MG63 (cell line): ENCODE data around the gene CARMIL3. TPM values are rescaled to one million over a fixed set of nuclear protein-coding genes. Genes with fewer than 3 reads are reported as not detected.

Experiments used
- DNase-seq: peaks from one replicate; pipeline ENCODE4 v3.0.0-alpha.2; 2020
- H3K27me3 ChIP-seq: fragments of 250-450 bp; sonication (Bioruptor Pico); 2 replicates; pipeline ENCODE4 v1.5.1; 2020; ENCODE audit warnings: mild to moderate bottlenecking, moderate library complexity
- H3K36me3 ChIP-seq: fragments of 250-450 bp; sonication (Bioruptor Pico); 2 replicates; pipeline ENCODE4 v1.5.1; 2020; ENCODE audit warnings: mild to moderate bottlenecking, moderate library complexity
- H3K4me3 ChIP-seq: fragments of 250-450 bp; sonication (Bioruptor Pico); 2 replicates; pipeline ENCODE4 v1.5.1; 2020; ENCODE audit warnings: mild to moderate bottlenecking, moderate library complexity
- H3K9me3 ChIP-seq: fragments of 250-450 bp; sonication (Bioruptor Pico); 2 replicates; pipeline ENCODE4 v1.5.1; 2020; ENCODE audit warnings: mild to moderate bottlenecking, moderate library complexity
- total RNA-seq: library from RNA; depleted of rRNA; stranded (reverse); fragments of >200 nt; shearing (Covaris generic); gene quantifications from 2 replicates; pipeline ENCODE4 v1.2.3, GENCODE V29; 2014; ENCODE audit warnings: low replicate concordance

Gene CARMIL3
- total RNA-seq, 1 experiment from 2014 or later = not detected

DNA sequence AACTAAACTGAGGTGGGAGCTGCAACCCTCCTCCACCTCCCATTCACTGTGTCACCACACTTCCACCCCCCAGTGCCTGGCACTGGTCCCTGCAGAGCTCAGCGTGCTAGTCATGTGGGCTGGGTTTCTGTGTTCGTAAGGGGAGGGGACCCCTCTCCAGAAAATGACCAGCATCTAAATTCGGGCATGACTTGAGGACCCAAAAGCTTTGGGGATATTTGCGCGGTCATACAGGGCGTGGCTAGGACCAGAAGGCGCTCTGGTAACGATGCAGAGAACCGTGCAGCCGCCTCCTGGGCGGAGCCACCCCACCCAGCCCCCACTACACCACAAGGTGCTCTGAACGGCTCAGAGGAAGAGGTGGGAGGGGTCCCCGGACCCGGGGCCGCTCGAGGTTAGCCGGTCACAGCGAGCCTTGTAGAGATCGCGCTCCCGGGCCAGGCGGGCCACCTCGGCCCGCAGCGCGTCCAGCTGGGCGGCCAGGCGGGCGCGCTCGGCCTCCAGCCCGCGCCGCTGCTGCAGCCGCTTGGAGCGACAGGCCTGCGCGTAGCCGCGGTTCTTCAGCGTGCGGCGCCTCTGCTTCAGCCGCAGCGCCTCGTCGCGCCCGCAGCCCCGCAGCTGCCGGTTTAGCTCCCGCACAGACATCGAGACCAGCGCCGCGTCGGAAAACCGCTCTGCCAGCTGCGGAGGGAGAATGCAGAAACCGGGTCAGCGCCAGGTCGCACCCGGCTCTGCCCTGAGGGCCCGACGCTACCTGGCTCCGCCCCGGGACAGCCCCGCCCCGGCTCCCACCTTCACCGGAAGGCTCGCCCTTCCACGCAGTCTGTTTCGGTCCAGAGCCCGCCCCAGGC is 29.3 kb downstream of the CARMIL3 start:
- Histone ChIP-seq H3K9me3 (no peaks in the 10 kb centered on the region), H3K27me3 (no peaks in the 10 kb centered on the region), H3K4me3 (peak overlapping the region; percentile 43), H3K36me3 (no peaks in the 10 kb centered on the region)
- peak; percentile 38 for DNase-seq

DNA sequence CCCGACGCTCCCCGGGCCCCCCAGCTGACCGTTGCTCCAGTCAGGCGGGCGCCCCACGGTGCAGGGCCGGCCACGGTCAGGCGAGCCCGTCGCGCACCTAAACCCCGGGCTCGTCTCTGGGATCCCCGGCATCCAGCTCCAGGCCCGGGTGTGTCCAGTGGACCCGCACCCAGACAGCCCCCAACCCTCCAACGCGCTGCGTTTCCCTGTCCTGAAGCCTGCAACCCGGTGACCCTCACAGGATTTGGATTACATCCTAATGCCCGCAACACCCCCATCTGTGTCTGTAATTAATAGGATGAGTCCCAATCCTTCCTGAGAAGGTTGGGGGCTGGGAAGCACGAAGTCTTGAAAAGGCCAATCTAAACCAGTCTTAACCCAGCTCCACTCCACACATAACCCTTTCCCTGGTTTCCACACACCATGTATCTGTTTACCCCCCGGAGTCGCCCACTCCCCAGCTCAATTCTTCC is 30.0 kb downstream of the CARMIL3 start:
- DNase-seq = no peak
- Histone ChIP-seq H3K36me3 (no peaks in the 10 kb centered on the region), H3K4me3 (no peak overlapping the region; the same call in 1 of the 2 replicates), H3K9me3 (no peaks in the 10 kb centered on the region), H3K27me3 (no peaks in the 10 kb centered on the region)

DNA sequence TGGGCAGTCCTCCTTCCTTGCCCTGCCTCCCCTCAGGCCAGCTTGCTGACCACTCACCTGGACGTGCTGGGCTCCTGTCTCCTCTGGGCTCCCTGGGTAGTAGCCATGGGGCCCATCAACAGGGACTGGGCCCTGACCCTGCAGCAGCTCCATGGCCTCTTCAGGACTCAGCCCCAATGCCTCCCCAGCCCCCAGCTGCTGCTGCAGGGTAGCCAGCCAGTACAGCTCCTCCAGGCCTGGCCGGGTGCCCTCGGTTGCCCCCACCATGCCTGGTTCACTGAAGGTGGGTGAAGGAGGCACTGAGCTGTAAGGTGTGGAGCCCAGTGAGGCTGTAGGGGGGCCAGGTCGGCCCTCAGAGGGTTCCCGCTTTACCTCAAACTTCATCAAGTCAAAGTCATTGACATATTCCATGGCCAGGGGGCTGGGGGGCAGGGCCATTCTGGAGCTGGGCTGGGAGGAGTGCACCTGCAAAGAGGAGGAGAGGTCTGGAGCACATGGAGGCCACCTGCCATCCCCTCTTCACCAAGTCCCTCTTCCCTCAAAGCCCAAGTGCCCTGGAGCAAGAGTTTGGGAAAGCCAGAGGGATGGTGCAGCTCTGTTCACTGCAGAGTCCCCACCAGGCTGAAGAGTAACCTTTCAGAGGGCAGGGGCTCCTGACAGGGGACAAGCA is 30.7 kb downstream of the CARMIL3 start:
- Histone ChIP-seq H3K36me3 (no peaks in the 10 kb centered on the region), H3K27me3 (no peaks in the 10 kb centered on the region), H3K4me3 (no peak overlapping the region), H3K9me3 (no peaks in the 10 kb centered on the region)
- DNase-seq = no peak

DNA sequence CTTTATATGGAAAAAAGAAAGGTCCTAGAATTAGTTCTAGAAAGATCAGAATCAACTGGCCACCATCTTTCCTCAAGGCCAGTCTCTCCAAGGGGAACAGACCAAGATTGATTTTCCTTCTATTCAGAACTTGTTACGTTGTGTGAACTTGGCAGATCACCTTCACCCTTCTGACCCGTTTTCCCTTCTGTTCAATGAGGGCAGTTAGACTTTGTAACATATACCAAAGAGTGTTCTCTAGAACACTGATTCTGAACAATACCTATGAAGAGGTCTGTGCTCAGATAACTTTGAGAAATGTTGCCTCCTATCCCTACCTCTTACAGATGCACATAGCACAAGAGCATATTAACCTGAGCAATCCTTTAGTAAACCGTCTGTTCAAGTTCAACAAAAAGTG is 31.7 kb downstream of the CARMIL3 start:
- no peak for DNase-seq
- Histone ChIP-seq H3K27me3 (no peaks in the 10 kb centered on the region), H3K9me3 (no peaks in the 10 kb centered on the region), H3K36me3 (no peaks in the 10 kb centered on the region), H3K4me3 (no peak overlapping the region)

DNA sequence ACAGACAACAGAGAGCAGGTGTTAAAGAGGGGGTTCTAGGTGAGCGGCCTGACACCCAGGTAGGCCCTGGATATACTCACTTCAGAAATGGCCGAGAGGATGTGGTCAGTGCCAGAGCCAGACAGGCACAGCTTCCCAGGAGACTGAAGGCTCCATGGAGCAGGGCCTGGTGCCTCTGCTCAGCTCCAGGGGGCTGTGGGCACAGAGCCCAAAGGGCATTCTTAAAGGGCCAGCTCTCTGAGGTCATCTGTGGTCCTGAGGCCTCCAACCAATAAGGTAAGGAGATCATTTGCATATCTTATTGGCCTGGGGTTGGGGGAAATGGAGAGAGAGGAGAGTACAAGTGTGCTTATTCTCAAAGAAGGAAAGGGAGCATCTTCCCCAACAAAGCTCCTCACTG is 32.6 kb downstream of the CARMIL3 start:
- Histone ChIP-seq H3K9me3 (no peaks in the 10 kb centered on the region), H3K4me3 (no peak overlapping the region), H3K36me3 (no peaks in the 10 kb centered on the region), H3K27me3 (no peaks in the 10 kb centered on the region)
- no peak for DNase-seq

DNA sequence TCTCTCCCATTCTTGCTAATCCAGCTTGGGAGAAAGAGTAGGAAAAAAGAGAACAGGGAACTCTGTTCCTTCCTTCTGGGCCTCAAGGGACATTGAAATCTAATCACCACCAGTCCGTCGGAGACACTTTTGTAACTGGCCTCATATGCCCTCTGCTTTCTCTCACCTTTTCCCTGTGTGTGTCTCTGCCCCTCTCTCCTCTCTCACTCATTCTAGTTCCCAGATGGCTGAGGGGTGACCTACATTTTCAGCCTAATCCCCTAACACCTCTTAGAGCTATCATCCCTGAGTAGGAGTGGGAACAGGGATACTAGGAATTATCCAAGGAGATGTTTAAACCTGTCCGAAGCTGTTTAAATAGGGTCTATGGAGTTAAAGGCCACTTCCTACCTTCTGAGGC is 33.4 kb downstream of the CARMIL3 start:
- no peaks in the 10 kb centered on the region for H3K36me3 ChIP-seq
- H3K27me3 ChIP-seq = no peaks in the 10 kb centered on the region
- no peak overlapping the region for H3K4me3 ChIP-seq
- H3K9me3 ChIP-seq = no peaks in the 10 kb centered on the region
- DNase-seq = no peak

DNA sequence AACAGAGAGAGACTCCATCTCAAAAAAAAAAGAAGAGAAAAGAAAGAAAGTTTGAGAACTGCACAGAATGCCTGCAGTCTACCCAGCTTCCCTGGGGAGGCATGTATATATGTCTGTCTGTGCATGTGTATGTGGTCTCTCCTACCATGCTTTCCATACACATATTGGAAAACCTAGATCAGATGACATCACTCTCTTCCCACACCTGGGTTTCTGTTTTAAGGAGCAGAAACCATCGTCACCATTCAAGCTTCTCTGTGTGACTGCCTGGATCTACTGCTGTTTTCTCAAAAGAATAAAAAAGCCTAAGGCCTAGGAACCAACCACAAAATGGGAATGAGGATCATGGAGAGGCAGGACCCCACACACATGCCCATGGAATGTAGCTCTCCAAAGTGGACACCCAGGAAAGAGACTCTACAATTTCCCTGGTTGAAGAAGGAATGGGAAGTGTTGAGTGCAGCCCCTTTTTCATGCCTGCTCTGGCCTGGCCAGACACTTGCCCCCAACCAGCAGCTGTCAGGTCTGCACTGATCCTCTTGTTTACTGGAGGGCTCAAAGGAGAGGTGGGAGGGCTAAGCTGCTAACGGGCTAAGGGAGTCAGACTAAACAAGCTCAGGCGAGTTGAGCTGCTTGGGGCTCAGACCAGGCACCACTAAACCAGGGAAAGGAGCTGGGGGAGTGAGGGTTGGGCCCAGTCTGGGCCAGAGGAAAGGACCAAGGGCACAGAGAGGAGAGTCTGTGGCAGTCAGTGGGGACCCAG is 34.6 kb downstream of the CARMIL3 start:
- Histone ChIP-seq H3K4me3 (no peak overlapping the region), H3K27me3 (no peaks in the 10 kb centered on the region), H3K9me3 (no peaks in the 10 kb centered on the region), H3K36me3 (no peaks in the 10 kb centered on the region)
- no peak for DNase-seq

DNA sequence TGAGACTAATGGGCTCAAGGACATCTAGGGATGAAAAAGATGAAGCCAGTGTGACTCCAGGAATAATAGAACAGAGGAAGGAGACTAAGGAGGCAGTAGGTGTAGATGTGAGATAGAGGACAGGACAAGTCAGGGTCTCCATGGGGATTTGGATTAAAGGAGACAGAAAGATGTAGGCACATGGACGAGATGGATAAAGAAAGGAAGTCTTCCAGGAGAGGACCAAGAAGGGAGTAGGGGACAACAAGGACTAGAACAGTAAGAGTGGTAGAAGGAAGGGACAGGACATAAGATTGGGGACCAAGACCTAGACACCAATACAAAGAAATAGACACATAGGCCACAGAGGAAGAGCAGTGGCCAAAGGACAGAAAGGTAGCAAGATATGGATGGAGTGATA is 35.2 kb downstream of the CARMIL3 start:
- Histone ChIP-seq H3K36me3 (no peaks in the 10 kb centered on the region), H3K9me3 (no peaks in the 10 kb centered on the region), H3K27me3 (no peaks in the 10 kb centered on the region), H3K4me3 (no peak overlapping the region)
- DNase-seq = no peak

DNA sequence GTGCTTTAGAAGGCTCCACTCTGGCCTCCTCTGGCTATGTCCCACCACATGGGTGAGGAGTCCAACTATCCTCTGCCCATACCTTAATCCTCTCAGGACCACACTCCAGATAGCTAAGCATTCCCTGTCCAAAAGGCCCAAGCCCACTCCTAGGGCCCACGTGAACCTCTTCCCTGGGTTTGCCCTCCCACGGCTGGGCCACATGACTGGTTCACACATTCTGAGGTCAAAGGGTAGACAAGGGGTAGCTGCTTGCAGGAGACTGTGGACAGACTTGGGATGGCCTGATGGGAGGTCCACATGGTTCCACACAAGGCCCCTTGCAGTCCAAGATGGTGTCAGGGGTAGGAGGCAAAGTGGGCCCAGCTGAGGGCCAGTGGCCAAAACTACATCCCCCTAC is 36.3 kb downstream of the CARMIL3 start:
- DNase-seq = no peak
- Histone ChIP-seq H3K36me3 (no peaks in the 10 kb centered on the region), H3K27me3 (no peaks in the 10 kb centered on the region), H3K4me3 (no peak overlapping the region), H3K9me3 (no peaks in the 10 kb centered on the region)

DNA sequence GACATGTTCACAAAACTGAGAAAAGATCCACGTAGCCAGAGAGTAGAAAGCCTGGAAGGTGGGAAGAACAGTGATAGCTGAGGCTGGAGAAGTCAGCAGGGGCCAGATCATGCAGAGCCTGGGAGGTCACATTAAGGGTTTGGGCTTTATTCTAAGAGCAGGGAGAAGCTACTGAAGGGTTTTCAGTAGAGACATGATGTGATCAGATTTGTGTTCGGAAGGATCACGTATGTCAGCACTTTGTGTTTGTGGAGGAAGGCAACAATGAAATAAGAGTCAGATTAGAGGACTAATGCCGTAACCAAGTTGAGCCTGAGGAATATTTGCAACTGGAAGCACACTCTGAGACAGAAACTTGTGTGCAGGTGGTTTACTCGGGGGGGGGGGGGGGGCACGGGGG is 38.1 kb downstream of the CARMIL3 start:
- Histone ChIP-seq H3K4me3 (no peak overlapping the region), H3K36me3 (no peaks in the 10 kb centered on the region), H3K27me3 (no peaks in the 10 kb centered on the region), H3K9me3 (no peaks in the 10 kb centered on the region)
- no peak for DNase-seq

DNA sequence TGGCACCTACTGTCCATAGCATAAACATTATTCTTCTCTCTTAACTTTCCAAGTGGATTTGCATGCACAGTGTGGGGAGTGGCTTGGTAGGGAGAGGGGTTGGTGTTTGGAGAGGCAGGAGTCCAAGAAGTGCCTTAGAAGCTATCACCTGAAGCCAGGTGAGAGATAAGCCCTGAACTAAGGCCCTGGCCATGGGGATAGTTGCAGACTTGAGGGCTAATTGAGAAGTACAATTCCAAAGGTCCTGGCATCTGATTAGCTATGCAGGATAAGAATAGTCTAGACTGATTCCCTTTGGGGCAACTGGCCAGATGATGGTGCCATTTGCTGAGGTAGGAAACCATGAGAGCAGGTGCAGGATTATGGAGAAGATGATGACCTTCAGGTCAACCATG is 40.3 kb downstream of the CARMIL3 start:
- DNase-seq = no peak
- no peak overlapping the region for H3K4me3 ChIP-seq
- H3K9me3 ChIP-seq = no peaks in the 10 kb centered on the region
- no peaks in the 10 kb centered on the region for H3K27me3 ChIP-seq
- H3K36me3 ChIP-seq = no peaks in the 10 kb centered on the region; the same call in 1 of the 2 replicates

DNA sequence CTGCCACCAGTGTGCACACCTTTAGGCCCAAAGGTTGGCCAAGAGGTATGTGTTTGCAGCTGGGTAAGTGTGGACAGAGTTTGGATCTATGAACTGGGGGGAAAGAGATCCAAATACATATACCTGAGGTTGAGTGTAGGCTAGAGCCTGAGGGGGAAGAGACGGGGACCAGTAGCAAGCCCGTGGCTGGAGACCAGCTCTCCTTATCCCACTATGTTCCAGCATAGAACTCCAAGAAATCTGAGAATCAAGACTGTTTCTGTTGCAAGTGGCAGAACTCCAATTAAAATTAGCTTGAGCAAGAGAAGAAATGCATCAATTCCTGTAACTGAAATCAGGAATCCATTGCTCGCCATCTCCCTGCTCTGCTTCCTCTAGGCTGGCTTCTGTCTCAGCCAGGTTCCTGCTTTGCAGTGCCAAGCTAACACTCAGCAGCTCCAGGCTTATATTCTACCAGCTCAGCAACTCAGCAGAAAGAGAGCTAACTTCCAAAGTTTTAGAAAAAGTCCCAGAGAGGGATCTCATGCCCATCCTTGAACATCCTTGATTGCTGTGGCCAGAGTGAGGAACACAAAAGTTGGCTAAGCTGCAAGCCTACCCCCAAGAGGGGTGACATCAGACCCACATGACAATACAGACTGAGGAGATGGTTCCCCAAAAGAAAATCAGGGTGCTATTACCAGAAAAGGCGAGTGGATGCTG is 40.8 kb downstream of the CARMIL3 start:
- no peak for DNase-seq
- no peaks in the 10 kb centered on the region; the same call in 1 of the 2 replicates for H3K36me3 ChIP-seq
- no peaks in the 10 kb centered on the region for H3K27me3 ChIP-seq
- no peak overlapping the region for H3K4me3 ChIP-seq
- no peaks in the 10 kb centered on the region for H3K9me3 ChIP-seq

DNA sequence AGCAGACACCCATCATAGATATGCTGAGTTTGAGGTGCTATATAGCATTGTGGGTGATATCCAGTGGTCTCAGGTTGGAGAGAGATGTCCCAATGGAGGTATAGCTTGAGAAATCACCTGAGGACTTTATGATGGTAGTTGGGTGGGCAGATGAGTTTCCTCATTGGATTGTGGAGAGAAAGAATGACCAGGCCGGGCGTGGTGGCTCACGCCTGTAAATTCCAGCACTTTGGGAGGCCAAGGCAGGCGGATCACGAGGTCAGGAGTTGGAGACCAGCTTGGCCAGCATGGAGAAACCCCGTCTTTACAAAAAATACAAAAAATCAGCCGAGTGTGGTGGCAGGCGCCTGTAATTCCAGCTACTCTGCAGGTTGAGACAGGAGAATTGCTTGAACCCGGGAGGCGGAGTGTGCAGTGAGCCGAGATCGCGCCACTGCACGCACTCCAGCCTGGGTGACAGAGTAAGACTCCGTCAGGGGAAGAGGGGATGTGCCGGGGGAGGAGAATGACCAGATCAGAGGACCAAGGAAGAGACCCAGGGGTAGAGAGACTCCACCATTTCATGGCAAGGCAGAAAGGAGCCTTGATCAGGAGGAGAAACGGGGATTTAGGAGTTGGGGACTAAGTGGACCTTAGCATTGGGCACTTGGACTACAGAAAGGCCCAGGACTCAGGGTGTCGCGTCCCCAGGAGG is 41.5 kb downstream of the CARMIL3 start:
- Histone ChIP-seq H3K36me3 (no peaks in the 10 kb centered on the region; the same call in 1 of the 2 replicates), H3K9me3 (no peaks in the 10 kb centered on the region), H3K4me3 (peak overlapping the region; percentile 90; the same call in 1 of the 2 replicates), H3K27me3 (no peaks in the 10 kb centered on the region)
- no peak for DNase-seq

DNA sequence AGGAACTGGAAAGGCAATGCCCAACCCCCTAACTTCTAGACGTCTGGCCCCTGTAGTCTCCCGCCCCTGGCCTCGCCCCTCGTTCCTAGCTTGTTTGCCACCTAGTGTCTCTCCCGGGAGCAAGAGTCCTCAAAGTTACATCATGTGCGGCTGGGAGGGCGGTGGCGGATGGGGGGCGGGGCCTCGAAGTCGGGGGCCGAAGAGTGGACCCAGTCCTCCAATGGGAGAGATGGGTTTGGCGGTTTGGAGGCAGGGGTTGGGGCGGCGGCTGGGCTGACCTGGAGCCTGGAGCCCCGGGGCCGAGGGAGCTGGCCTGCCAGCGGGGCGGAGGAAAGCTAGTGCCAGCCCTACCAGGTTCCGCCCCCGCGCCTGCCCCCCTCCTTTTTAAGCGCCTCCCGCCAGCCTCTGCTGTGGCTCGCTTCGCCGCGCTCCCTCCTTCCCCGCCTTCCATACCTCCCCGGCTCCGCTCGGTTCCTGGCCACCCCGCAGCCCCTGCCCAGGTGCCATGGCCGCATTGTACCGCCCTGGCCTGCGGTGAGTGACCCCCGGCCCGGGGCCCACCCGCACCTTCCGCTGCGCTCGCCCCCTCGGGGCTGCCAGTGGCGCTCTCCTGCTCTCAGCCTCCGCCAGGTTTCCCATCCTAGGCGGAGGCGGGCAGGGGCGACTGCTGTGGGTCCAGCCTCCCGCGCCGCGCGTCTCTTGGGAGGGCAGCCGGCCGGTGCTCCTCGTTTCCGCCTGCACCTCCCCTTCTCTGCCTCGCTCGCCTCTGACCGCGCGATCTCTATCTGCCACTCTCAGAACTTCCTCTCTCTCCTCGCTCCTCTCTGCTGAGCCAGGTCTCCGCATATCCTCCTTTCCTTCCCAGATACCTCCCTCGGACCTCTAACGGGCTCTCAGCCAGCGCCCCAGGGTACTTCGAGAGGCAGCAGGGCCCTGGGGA is 42.4 kb downstream of the CARMIL3 start, which contains the start of gene PCK2:
Gene PCK2 (plus strand): TSS at position 411 of the 940 bp plus-strand sequence. CDS start 95 bp downstream, at position 506.
- H3K36me3 ChIP-seq = no peaks in the 10 kb centered on the region; the same call in 1 of the 2 replicates
- peak within 1 kb of the TSS; percentile 90 for H3K4me3 ChIP-seq
- no peaks in the 10 kb centered on the region for H3K27me3 ChIP-seq
- no peaks in the 10 kb centered on the region for H3K9me3 ChIP-seq
- peak; percentile 96 for DNase-seq

DNA sequence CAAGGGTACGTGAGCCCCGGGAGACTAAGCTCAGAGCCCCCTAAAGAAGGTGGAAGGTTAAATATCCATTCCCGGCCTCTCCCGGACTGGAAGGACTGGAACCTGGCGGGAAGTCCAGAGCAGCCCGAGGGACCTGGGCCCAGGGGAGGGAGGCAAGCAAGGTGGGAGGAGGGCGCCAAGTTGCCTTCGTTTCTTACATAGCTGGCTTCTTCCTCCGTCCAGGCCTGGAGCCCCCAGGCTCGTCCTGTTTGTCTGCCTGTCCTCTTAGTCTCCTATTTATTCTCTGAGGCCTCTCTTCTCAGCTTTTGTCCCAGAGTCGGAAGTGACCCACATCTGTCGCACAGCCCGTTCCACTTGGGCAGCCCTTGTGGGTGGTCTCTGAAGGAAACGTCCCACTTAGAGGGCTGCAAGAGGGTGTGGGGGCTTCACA is 43.0 kb downstream of the CARMIL3 start:
- Histone ChIP-seq H3K9me3 (no peaks in the 10 kb centered on the region), H3K4me3 (peak overlapping the region; percentile 90), H3K36me3 (no peaks in the 10 kb centered on the region; the same call in 1 of the 2 replicates), H3K27me3 (no peaks in the 10 kb centered on the region)
- no peak for DNase-seq
